Chondrocyte (in vitro differentiated cells): ENCODE measurements around the gene GNAQ. TPM values are rescaled to one million over a fixed set of nuclear protein-coding genes. Genes with fewer than 3 reads are reported as not detected.

Experiments
- DNase-seq: peaks from one replicate; pipeline ENCODE4 v3.0.0; 2021; ENCODE audit warnings: mixed read lengths, low spot score
- H3K27ac Mint-ChIP-seq: one replicate; pipeline ENCODE4 v1.8.0; 2021; ENCODE audit warnings: mild to moderate bottlenecking, moderate library complexity, mixed read lengths; ENCODE audit not compliant: unreplicated experiment
- H3K27me3 Mint-ChIP-seq: 2 replicates; pipeline ENCODE4 v1.8.0; 2021; ENCODE audit warnings: low read depth, mixed read lengths
- H3K36me3 Mint-ChIP-seq: 2 replicates; pipeline ENCODE4 v1.8.0; 2021; ENCODE audit warnings: low read depth, mixed read lengths
- H3K4me1 Mint-ChIP-seq: 2 replicates; pipeline ENCODE4 v1.8.0; 2021; ENCODE audit warnings: low read depth, mild to moderate bottlenecking, mixed read lengths
- H3K4me3 Mint-ChIP-seq: one replicate; pipeline ENCODE4 v1.8.0; 2021; ENCODE audit warnings: mild to moderate bottlenecking, moderate library complexity, mixed read lengths; ENCODE audit not compliant: unreplicated experiment
- H3K9me3 Mint-ChIP-seq: 2 replicates; pipeline ENCODE4 v1.8.0; 2021; ENCODE audit warnings: low read depth, mixed read lengths
- total RNA-seq: library from RNA; stranded (reverse); gene quantifications from 3 replicates; pipeline ENCODE4 v1.2.1, GENCODE V29; 2021
- TF ChIP-seq, protein P1 (sequence below): fragments of 200-600 bp; sonication (generic); IDR thresholded peaks from 2 replicates; pipeline ENCODE4 v1.5.0; 2021; ENCODE audit warnings: antibody characterized with exemption, mild to moderate bottlenecking, moderate library complexity

GNAQ gene
- total RNA-seq, 1 donor from 2014 or later = 87.0 TPM

DNA sequence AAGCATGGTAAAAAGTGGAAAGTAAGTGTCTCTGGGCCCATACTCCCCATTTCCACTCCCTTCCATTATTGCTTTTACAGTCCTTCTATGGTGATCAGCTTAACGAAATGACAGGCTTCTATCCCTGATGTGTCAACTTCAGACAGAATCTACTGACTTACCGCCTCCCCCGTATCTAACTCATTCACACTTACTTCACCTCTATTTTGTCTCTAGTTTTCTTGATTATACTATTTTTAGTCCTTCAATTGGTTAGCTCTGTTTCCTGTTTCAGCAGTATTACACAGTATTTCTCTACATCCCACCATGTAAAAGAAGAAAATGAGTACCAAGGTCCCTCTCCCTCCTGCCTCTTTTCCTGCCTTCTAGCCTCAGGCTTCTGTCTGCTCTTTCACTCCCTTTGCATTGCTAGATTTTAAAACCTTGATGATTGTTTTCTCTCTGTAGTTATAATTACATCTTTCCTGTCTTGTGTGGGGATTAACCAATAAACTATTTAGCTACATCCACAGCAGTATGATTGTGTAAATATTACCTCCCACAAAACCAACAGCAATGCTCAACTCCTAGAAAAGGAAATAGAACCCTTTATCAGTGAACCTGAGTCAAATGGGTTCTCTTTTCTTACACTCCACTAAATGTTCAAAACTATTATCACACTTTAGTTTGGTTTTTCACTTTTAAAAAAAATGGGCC is 53.4 kb downstream of the GNAQ start:
- H3K27me3 Mint-ChIP-seq = no peaks in the 10 kb centered on the region
- H3K4me1 Mint-ChIP-seq = peaks cover 54% of the 10 kb centered on the region
- TF ChIP-seq, protein P1, sequence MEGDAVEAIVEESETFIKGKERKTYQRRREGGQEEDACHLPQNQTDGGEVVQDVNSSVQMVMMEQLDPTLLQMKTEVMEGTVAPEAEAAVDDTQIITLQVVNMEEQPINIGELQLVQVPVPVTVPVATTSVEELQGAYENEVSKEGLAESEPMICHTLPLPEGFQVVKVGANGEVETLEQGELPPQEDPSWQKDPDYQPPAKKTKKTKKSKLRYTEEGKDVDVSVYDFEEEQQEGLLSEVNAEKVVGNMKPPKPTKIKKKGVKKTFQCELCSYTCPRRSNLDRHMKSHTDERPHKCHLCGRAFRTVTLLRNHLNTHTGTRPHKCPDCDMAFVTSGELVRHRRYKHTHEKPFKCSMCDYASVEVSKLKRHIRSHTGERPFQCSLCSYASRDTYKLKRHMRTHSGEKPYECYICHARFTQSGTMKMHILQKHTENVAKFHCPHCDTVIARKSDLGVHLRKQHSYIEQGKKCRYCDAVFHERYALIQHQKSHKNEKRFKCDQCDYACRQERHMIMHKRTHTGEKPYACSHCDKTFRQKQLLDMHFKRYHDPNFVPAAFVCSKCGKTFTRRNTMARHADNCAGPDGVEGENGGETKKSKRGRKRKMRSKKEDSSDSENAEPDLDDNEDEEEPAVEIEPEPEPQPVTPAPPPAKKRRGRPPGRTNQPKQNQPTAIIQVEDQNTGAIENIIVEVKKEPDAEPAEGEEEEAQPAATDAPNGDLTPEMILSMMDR = no peak
- H3K36me3 Mint-ChIP-seq = peaks cover 3% of the 10 kb centered on the region
- H3K9me3 Mint-ChIP-seq = no peaks in the 10 kb centered on the region
- no peak for DNase-seq
- H3K27ac Mint-ChIP-seq = peak overlapping the region; percentile 76
- H3K4me3 Mint-ChIP-seq = no peak overlapping the region

DNA sequence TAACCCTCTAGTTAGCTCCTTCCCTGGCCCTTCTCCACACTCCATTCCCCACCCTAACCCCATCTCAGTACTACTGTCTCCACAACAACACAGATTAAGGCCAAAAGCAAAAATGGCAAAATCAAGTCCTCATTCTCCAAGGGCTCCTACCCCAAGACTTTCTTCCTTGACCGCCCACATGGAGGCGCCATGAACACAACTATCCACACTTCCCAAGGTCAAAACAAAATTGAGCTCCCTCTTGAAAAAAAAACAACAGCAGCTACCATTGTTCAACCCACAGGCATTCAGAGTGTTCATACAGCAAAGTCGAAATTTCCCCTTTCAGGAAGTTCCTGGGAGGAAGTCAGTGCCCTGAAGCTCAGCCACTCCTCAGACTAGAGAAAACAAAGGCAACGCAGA is 54.4 kb downstream of the GNAQ start:
- no peak overlapping the region for H3K4me3 Mint-ChIP-seq
- no peaks in the 10 kb centered on the region for H3K27me3 Mint-ChIP-seq
- no peaks in the 10 kb centered on the region for H3K9me3 Mint-ChIP-seq
- TF ChIP-seq, protein P1 = peak; percentile 81
- H3K27ac Mint-ChIP-seq = peak overlapping the region; percentile 67
- H3K36me3 Mint-ChIP-seq = peaks cover 3% of the 10 kb centered on the region
- H3K4me1 Mint-ChIP-seq = peaks cover 51% of the 10 kb centered on the region
- no peak for DNase-seq

DNA sequence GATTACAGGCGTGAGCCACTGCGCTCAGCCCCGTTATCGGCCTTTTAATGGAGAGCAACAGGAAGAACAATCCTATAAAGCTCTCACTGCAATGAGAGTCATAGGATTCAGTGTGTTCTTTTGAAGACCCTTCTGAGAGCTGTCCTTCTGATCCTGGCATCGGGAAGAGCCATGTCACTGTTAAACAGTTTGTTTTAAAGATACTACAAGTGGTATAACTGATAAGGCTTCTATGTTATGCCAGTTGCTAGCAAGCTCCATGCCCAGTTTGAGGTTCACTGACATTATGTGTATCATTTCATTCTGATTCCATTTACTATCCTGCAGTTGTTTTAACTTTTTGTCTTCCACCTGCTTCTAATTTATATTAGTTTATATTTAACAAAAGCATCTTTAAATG is 55.8 kb downstream of the GNAQ start:
- DNase-seq = no peak
- TF ChIP-seq, protein P1 = no peak
- Mint-ChIP-seq H3K36me3 (peaks cover 3% of the 10 kb centered on the region), H3K4me3 (no peak overlapping the region), H3K9me3 (no peaks in the 10 kb centered on the region), H3K4me1 (peaks cover 37% of the 10 kb centered on the region), H3K27me3 (no peaks in the 10 kb centered on the region), H3K27ac (no peak overlapping the region)

DNA sequence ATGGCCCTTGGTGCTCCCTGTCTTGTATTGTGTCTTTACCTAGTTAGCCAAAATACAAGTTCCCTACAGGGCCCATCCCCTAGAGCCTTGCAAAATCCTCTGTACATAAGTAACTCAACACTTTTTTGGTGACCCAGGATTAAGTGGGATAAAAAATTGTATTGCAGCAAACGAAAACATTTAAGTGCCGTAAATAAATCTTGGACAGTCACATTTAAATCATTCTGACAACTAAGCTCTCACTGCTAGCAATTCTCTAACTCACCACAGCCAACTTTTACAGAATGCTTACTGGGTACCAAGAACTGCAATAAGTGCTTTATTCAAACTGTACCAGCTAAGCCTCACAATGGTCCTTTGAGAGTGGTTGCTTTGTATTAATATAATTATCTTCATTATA is 56.6 kb downstream of the GNAQ start:
- no peaks in the 10 kb centered on the region for H3K27me3 Mint-ChIP-seq
- no peak for DNase-seq
- TF ChIP-seq, protein P1 = no peak
- peaks cover 3% of the 10 kb centered on the region for H3K36me3 Mint-ChIP-seq
- H3K27ac Mint-ChIP-seq = no peak overlapping the region
- no peaks in the 10 kb centered on the region for H3K9me3 Mint-ChIP-seq
- no peak overlapping the region for H3K4me3 Mint-ChIP-seq
- H3K4me1 Mint-ChIP-seq = peaks cover 34% of the 10 kb centered on the region

DNA sequence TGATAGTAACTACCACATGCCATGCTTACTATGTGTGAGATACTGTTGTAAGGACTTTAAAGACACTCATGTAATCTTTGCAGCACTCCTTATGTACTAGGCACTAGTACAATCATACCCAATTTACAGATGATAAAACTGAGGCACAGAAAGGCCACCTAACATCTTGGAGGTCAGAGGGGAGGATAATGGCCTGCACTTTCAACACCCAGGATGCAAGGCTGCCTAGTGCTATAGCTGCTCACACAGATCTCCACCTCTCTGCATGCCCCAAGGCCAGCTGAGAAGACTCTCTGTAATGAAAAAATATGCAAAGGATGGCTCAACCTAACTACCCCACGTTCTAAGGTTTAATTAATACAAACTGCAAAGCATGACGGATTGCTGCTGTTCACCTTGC is 57.2 kb downstream of the GNAQ start:
- TF ChIP-seq, protein P1 = no peak
- Mint-ChIP-seq H3K27me3 (no peaks in the 10 kb centered on the region), H3K36me3 (peaks cover 3% of the 10 kb centered on the region), H3K4me3 (no peak overlapping the region), H3K4me1 (peaks cover 30% of the 10 kb centered on the region), H3K9me3 (no peaks in the 10 kb centered on the region), H3K27ac (no peak overlapping the region)
- DNase-seq = no peak
